ENCODE measurements around the gene AHNAK. TPM values are rescaled to one million over a fixed set of nuclear protein-coding genes. Genes with fewer than 3 reads are reported as not detected.

Gene AHNAK
- total and polyA plus RNA-seq, 8 donors = 37.4 to 693 (median 554) TPM

DNA sequence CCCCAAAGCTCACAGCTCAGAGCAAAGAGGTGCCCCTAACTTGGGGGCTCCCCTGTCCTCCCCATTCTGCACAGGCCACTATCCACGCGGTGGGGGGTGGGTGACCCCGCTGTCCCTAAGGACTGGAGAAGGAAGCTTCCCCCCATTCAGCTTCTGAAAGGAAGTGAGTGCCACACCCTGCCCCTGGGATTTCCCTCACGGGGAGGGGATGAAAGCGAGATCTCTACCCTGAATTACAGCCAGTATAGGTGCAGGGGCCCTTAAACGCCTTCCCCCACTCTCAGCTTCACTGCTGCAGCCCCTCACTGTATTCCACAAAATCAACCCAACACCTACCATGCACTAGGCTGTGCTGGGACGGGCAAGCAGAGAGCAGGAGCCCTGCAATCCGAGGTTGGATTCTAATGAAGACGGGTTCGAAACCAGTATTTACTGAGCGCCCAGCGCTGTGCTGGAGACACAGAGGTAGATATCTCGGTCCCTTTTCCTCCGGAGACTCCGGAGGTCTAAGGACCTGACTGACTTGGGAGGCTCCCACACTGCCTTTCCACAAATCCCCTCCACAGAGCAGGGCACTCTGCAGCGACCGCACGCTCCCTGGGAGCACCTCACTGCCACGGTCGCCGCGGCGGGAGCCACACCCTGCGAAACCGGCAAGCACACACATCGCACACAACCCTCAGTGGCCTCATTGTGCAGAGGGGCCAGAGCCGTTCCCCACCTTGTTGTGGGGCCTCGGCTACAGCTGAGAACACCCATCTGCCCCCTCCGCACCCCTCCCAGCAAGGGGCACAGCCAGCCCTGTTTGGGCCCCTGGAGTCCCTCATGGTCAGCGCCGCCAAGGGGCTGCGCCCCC lies 1.8 kb downstream of the AHNAK start:
- no peaks in the 10 kb centered on the region for H3K9me3 ChIP-seq
- H3K4me3 ChIP-seq = peak overlapping the region; percentile 83 to 95 (median 88)
- no peak for TF ChIP-seq CTCF (IDR thresholded peaks at IDR 0.05)
- no peak for TF ChIP-seq EP300 (IDR thresholded peaks at IDR 0.05)
- TF ChIP-seq POLR2A (IDR thresholded peaks at IDR 0.05) = no peak
- TF ChIP-seq POLR2AphosphoS5 (IDR thresholded peaks at IDR 0.05) = no peak
- 3 to 8% (median 4%) methylated on average over 25 to 32 of the region's 32 CpGs for WGBS, 5 donors
- H3K4me1 ChIP-seq = peaks cover 68 to 82% (median 80%) of the 10 kb centered on the region in 4 donors
- intact Hi-C loops (cut with DNase I; ENCODE audit: low total_unique reads) = loop anchor here (5.0 kb wide), 1 partner anchor 123 kb away; no protein-coding TSS in a partner anchor
- peak overlapping the region; percentile 93 to 99 (median 96) for H3K27ac ChIP-seq
- H3K27me3 ChIP-seq = no peaks in the 10 kb centered on the region
- H3K36me3 ChIP-seq = no peaks in the 10 kb centered on the region
- peak in 1 of 2 donors; percentile 78 for DNase-seq

GRCh38 chr11:62543680-62544444 lies 2.7 kb downstream of the AHNAK start:
- WGBS, 5 donors = 17 to 44% (median 36%) methylated on average over 15 to 22 of the region's 22 CpGs
- Histone ChIP-seq H3K27ac (peak overlapping the region; percentile 93 to 99 (median 96)), H3K9me3 (no peaks in the 10 kb centered on the region), H3K27me3 (no peaks in the 10 kb centered on the region), H3K4me3 (peak overlapping the region; percentile 83 to 95 (median 88)), H3K36me3 (no peaks in the 10 kb centered on the region), H3K4me1 (peaks cover 69 to 82% (median 80%) of the 10 kb centered on the region in 4 donors)
- peak in 1 of 2 donors; percentile 43 for DNase-seq
- TF ChIP-seq POLR2AphosphoS5 (IDR thresholded peaks at IDR 0.05) (no peak), POLR2A (IDR thresholded peaks at IDR 0.05) (no peak), CTCF (IDR thresholded peaks at IDR 0.05) (no peak), EP300 (IDR thresholded peaks at IDR 0.05) (no peak)
- intact Hi-C loops (cut with DNase I; ENCODE audit: low total_unique reads) = loop anchor here (5.0 kb wide), 1 partner anchor 122 kb away; no protein-coding TSS in a partner anchor

DNA sequence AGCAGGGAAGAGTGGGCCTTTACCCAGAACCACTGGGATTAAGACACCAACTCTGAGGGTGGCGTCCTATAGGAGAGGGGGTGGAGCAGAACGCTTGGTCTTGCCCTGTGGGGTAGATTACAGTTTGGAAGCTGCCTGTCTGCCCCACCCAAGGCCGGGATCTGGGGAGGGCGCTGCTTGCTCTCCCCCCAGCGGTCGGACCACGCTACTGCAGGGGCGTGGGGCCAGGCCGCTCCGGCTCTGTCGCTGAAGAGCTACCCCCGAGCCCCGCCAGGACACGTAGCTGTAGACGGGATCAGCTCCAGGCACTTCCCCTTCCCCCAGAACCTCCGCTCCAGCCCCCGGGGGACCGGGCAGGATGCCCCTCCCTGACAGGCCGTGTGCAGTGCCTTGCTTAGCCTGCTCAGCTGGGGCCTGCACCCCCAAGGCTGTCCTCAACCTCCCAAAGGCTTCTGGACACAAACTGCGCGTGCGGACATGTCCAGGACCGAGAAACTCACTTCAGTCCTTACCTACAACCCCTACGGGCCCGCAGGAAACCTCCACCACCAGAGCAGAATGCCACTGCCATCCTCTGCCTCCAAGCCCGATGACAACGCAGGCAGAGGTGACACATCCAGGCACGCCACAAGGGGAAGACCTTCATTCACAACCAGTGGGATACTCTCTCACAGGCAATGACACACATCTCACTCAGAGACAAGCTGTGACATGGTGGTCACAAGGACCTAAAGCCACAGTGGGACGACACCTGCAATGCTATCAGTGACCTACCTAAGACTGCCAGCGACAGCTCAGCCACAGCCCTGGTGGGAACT lies 3.6 kb downstream of the AHNAK start:
- 5 to 13% (median 12%) methylated on average over 13 to 30 of the region's 30 CpGs for WGBS, 5 donors
- Histone ChIP-seq H3K4me3 (peak overlapping the region; percentile 83 to 95 (median 88)), H3K4me1 (peaks cover 69 to 82% (median 80%) of the 10 kb centered on the region in 4 donors), H3K27me3 (no peaks in the 10 kb centered on the region), H3K36me3 (no peaks in the 10 kb centered on the region), H3K9me3 (no peaks in the 10 kb centered on the region), H3K27ac (peak overlapping the region; percentile 93 to 99 (median 96))
- peak in 2 of 3 donors; percentile 16 to 45 for TF ChIP-seq POLR2AphosphoS5 (IDR thresholded peaks at IDR 0.05)
- no peak for TF ChIP-seq POLR2A (IDR thresholded peaks at IDR 0.05)
- TF ChIP-seq CTCF (IDR thresholded peaks at IDR 0.05) = peak in 6 of 7 experiments; percentile 94 to 100 (median 98)
- TF ChIP-seq EP300 (IDR thresholded peaks at IDR 0.05) = no peak
- intact Hi-C loops (cut with DNase I; ENCODE audit: low total_unique reads) = loop anchor here (5.0 kb wide), 1 partner anchor 121 kb away; no protein-coding TSS in a partner anchor
- DNase-seq = peak; percentile 80 to 93

Data from stomach (tissue), 9 donors.